ENCODE measurements around the gene NT5DC3. TPM values are rescaled to one million over a fixed set of nuclear protein-coding genes. Genes with fewer than 3 reads are reported as not detected.

NT5DC3 gene
- total and polyA plus RNA-seq, 9 of the 15 experiments (the other 6 are each of a cell fraction or from before 2014, with no cell fraction given): 6.3 to 33.5 (median 24.5) TPM

DNA sequence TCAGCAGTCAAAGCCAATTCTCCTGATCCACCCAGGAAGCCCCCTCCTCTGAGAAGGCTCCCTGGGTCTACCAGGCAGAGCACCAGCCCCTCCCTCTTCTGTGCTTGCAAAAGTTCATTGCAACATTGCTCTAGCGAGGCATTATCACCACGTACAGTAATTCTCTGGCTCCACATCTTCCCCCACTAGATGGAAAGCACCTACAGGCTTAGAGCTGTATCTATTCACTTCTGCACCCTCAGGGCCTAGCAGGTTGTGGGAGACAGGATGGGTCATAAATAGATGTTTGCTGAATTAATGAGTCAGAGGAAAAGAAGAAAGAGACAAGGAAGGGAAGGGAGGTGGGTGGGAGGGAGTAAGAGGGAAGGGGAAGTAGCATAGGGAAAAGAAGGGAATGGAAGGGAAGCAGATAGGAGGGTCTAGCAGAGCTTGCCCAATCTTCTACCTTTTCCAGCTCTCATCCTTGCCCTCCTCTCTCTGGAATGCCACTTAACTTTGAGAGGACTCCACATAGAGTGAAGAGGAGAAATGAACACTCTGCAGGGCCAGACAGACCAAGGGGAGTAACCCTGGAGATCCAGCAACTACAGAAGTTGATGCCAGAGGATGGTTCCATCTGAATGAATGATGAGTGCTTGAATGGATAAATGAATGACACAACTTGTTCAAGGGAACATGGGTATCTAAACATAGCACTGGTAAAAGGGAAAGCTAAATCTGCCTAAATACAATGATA lies 42.0 kb upstream of the NT5DC3 start:
- no peak for ATAC-seq
- Histone ChIP-seq H2AFZ (ENCODE audit: low read depth, low read length) (no peak overlapping the region), H3K36me3 (ENCODE audit: control insufficient read depth, insufficient read depth, low read length) (no peaks in the 10 kb centered on the region), H3K4me3 (no peak overlapping the region), H3K27me3 (ENCODE audit: control insufficient read depth in 2 of 2, insufficient read depth in 2 of 2, low read length in 2 of 2) (peaks cover 9 to 19% of the 10 kb centered on the region in 2 experiments; a peak in 3 of 5 replicates), H3K4me2 (ENCODE audit: insufficient read depth, low read length) (no peak overlapping the region), H3K9me1 (ENCODE audit: control insufficient read depth, insufficient read depth, low read length) (no peaks in the 10 kb centered on the region), H3K9me3 (replicated peaks; ENCODE audit: control insufficient read depth, insufficient read depth, low read depth, low read length) (no peaks in the 10 kb centered on the region), H3K4me1 (replicated peaks in 1 of 2; ENCODE audit: control insufficient read depth in 2 of 2, insufficient read depth in 2 of 2, low read length in 2 of 2) (no peaks in the 10 kb centered on the region), H3K27ac (ENCODE audit: extremely low read depth, low read depth, low read length) (no peak overlapping the region), H3K9ac (ENCODE audit: insufficient read depth in 1 of 2, low read depth in 2 of 2, low read length in 2 of 2) (no peak overlapping the region), H3K79me2 (ENCODE audit: control insufficient read depth, insufficient read depth, low read length) (no peaks in the 10 kb centered on the region), H4K20me1 (replicated peaks; ENCODE audit: control insufficient read depth, insufficient read depth, low read length) (peaks cover 3% of the 10 kb centered on the region; the same call in 1 of the 2 replicates)
- no peak for DNase-seq (ENCODE audit: extremely low read depth in 1 of 4, low spot score in 3 of 4)
- ChIA-PET POLR2A (interaction anchor here (0.6 to 1.0 kb wide), 2 partner anchors 47 to 973 kb away, joined by 3 read pairs; no protein-coding TSS in a partner anchor), CTCF (ENCODE audit: low intra/inter-chr PET ratio) (interaction anchor here (0.5 to 2.0 kb wide), 3 partner anchors 226 to 1170 kb away, joined by 3 to 9 read pairs (median 3); no protein-coding TSS in a partner anchor)
- in situ Hi-C loops (cut with MboI) (loop anchor here (10.0 to 25.0 kb wide), 2 partner anchors 222 to 1904 kb away; no protein-coding TSS in a partner anchor), intact Hi-C loops (cut with micrococcal nuclease) (loop anchor here (5.0 kb wide), 2 partner anchors 174 to 474 kb away; no protein-coding TSS in a partner anchor)
- no TSS peak for BruUV-seq (replicated peaks)
- TF ChIP-seq, protein P1, sequence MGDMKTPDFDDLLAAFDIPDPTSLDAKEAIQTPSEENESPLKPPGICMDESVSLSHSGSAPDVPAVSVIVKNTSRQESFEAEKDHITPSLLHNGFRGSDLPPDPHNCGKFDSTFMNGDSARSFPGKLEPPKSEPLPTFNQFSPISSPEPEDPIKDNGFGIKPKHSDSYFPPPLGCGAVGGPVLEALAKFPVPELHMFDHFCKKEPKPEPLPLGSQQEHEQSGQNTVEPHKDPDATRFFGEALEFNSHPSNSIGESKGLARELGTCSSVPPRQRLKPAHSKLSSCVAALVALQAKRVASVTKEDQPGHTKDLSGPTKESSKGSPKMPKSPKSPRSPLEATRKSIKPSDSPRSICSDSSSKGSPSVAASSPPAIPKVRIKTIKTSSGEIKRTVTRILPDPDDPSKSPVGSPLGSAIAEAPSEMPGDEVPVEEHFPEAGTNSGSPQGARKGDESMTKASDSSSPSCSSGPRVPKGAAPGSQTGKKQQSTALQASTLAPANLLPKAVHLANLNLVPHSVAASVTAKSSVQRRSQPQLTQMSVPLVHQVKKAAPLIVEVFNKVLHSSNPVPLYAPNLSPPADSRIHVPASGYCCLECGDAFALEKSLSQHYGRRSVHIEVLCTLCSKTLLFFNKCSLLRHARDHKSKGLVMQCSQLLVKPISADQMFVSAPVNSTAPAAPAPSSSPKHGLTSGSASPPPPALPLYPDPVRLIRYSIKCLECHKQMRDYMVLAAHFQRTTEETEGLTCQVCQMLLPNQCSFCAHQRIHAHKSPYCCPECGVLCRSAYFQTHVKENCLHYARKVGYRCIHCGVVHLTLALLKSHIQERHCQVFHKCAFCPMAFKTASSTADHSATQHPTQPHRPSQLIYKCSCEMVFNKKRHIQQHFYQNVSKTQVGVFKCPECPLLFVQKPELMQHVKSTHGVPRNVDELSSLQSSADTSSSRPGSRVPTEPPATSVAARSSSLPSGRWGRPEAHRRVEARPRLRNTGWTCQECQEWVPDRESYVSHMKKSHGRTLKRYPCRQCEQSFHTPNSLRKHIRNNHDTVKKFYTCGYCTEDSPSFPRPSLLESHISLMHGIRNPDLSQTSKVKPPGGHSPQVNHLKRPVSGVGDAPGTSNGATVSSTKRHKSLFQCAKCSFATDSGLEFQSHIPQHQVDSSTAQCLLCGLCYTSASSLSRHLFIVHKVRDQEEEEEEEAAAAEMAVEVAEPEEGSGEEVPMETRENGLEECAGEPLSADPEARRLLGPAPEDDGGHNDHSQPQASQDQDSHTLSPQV (IDR thresholded peaks at IDR 0.05): no peak
- TF ChIP-seq ZFP36 (IDR thresholded peaks at IDR 0.05; ENCODE audit: low read depth, low read length, partially characterized antibody) (peak; percentile 21), CEBPB (tag; IDR thresholded peaks at IDR 0.05) (0 out of 2 replicates have a peak, but pooled peaks have one; percentile 31)
- TF ChIP-seq, protein P2, sequence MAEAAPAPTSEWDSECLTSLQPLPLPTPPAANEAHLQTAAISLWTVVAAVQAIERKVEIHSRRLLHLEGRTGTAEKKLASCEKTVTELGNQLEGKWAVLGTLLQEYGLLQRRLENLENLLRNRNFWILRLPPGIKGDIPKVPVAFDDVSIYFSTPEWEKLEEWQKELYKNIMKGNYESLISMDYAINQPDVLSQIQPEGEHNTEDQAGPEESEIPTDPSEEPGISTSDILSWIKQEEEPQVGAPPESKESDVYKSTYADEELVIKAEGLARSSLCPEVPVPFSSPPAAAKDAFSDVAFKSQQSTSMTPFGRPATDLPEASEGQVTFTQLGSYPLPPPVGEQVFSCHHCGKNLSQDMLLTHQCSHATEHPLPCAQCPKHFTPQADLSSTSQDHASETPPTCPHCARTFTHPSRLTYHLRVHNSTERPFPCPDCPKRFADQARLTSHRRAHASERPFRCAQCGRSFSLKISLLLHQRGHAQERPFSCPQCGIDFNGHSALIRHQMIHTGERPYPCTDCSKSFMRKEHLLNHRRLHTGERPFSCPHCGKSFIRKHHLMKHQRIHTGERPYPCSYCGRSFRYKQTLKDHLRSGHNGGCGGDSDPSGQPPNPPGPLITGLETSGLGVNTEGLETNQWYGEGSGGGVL (CRISPR knock-in tag; IDR thresholded peaks at IDR 0.05): no peak
- FAIRE-seq: no peak
- 3% methylated on average over 2 of the region's 2 CpGs for WGBS (ENCODE audit: insufficient coverage, low coverage, missing lambda C conversion rate)
